Activated gamma-delta T cell treated with Interleukin-2 at 50 U/mL for 16 hours (primary cell): ENCODE data around the gene NR1H2.
A peak's percentile ranks its signal among the peaks of the same experiment; 100 is the strongest.
"Not testable (repeated sequence)": the region's sequence is repeated elsewhere in the genome, so short reads cannot be mapped to it uniquely, and the experiment has no call there.

Experiments used
- DNase-seq: peaks from one replicate; pipeline ENCODE4 v3.0.0-alpha.2; 2020

NR1H2 gene

DNA sequence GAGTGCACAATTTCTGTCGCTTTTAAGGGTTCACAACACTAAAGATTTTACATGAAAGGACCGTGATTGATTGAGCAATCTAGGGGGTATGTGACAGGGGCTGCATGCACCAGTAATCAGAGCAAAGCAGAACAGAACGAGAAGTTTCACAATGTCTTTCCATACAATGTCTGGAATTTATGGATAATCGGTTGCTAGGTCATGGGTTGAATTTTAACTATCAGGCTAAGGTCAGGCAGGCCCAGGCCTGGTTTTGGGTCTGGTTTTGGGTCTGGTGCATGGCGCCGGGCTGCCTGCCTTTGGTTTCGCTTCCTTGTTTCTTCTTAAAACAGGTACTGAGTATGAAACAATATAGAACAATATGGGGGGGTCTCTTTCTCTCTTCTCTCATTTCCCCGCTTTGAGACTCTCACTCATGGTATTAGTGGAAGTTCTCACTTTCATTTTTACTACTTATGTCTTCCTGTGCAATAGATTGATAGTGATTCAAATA, 29.1 kb upstream of the NR1H2 start:
- DNase-seq: not testable (repeated sequence)

DNA sequence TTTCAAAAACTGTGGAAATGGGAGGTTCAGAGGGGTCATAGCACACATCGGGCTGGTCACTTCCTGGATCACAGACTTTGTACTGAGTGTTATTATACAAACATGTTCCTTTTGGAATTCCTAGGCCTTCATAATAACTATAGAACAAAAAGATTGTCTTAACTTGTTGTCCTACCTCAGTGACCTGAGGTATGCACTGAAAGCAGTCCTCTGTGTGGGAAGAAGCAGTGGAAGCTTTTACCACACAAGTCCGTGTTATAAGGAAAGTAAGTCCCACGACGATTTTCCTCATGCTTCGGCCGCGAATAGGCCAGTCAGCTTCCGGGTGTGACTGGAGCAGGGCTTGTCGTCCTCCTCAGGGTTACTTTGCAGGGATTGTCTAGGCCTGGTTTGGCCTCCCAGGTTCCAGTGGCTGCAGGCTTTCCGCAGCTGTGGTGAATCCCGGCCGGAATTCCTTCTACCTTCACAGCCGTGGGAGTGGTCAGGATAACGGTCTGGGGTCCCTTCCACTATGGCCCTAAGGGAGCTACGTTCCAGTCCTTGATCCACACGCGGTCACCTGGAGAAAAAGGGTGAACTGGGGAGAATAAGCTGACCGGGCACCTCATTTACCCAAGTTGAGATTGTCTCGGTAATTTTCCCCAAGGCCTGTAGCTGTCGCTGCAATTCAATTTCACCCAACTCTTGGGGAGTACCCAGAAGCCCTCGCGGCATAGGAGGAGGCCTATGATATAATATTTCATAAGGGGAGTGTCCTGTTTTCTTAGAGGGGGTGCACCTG, 26.8 kb upstream of the NR1H2 start:
- DNase-seq: no peak

DNA sequence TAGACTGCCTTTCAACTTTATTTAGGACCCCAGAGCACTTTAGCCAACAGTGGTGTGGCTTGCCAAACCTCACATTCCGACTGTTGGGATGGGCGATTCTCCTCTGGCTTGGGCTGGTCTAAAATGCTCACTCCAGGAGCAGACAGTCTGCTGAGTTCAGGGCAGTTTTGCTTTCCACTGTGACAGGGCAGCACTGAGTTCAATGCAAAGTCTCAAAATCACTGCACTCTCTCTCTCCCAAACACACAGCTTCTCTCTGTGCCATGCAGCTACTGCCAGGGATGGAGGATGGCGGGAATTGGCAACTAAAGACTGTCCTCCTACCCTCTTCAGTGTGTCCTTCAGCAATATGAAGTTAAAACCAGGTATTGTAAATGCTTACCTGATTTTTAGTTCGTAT, 24.0 kb upstream of the NR1H2 start:
- DNase-seq: no peak

DNA sequence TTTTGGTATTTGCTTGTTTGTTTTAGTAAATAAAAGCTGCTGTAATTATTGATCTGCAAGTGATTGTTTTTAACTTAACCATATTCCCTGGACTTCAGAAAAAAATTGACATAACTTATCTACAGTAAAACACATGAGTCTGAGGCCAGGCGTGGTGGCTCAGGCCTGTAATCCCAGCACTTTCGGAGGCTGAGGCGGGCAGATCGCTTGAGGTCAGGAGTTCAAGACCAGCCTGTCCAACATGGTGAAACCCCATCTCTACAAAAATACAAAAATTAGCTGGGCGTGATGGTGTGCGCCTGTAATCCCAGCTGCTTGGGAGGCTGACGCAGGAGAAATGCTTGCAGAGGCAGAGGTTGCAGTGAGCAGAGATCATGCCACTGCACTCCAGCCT, 22.8 kb upstream of the NR1H2 start:
- not testable (repeated sequence) for DNase-seq

- no peak for DNase-seq
Observed at GRCh38 chr19:50356691-50357177, 19.5 kb upstream of the NR1H2 start.

GRCh38 chr19:50357178-50358100, 18.8 kb upstream of the NR1H2 start:
- peak; percentile 86 for DNase-seq

DNA sequence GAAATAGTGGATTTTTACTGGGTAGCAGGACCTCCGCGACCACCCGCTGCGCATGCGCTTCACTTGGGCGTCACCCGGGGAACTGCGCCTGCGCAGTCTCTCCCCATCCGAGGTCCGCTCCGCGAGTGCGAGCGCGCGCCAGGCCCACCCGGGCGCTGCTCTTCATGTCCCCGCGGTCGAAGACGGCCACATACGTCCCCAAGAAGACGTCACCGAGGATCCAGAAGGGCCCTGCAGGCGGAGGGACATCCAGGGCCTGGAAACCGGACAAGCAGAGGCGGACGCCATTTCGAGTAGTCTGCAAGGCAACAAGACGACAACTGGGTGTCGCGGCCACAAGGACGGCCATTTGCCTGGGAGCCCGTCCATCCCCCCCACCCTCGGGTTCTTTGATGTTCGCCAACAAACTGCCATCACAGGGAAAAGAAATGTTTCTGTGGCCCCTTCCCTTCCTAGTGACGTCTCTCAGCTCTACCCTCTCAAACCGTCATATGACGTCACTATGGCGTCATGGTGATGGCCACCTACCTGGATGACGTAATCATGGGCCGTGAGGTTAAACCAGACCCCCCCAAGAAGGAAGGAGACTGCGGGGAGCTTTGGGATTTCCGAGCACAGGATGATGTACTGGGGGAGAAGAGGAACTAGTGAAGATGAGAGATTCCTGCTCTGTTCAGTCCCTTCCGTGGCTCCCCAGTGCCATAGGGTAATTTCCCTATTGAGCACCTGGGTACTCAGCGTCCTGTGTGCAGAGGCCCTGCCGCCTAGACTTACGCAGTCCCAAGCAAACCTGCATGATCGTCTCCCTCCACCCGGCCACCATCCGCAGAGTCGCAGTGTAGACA, 17.6 kb upstream of the NR1H2 start:
- DNase-seq: peak; percentile 72

GRCh38 chr19:50359328-50359818, 16.9 kb upstream of the NR1H2 start:
- no peak for DNase-seq

- DNase-seq: no peak
Observed at GRCh38 chr19:50361290-50362029, 14.8 kb upstream of the NR1H2 start.

- DNase-seq: no peak
Observed at GRCh38 chr19:50362030-50362412, 14.2 kb upstream of the NR1H2 start.

GRCh38 chr19:50362656-50363424, 13.4 kb upstream of the NR1H2 start:
- DNase-seq: no peak

DNA sequence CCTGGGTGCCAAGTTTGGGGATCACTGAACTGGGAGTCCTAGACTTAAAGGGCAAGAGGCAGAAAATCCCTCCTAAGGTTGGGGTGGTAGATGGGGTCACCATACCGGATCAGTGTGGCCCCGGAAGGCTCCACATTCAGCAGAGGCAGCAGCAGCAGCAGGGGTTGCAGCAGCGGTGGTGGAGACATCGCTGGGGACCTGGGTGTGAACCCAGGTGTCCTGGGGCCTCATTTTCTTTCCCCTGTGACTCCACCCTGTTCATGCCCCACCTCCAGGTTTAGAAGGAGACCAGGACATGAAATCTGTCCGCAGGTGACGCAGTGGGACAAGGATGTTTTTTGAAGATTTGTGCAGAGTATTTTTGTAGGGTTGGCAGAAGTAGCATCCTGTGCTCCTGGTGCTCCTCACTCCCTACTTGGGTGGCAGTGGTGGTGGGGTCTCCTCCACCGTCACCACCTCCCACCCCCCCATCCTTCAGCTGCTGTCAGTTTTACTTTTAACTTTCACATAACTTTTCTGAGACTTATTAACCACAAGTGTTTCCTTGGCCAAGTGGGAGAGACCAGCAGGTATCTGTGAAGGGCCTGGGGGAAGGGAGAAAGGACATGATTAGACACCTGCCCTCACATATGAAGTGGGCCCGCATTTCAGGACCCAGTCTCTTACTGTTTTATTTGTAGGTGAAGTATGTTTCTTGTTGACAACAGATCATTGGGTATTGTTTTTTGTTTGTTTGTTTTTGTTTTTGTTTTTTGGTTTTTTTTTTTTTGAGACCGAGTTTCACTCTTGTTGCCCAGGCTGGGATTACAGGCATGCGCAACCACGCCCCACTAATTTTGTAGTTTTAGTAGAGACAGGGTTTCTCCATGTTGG, 10.6 kb upstream of the NR1H2 start, which contains the start of gene NAPSA:
TSS of gene NAPSA (minus strand) at position 206 of the 873 bp plus-strand sequence. CDS start at position 188, 18 bp downstream.
- no peak for DNase-seq

GRCh38 chr19:50368649-50369570, 7.3 kb upstream of the NR1H2 start:
- DNase-seq: peak; percentile 73

- DNase-seq: no peak
Observed at GRCh38 chr19:50371914-50372475, 4.3 kb upstream of the NR1H2 start.

DNA sequence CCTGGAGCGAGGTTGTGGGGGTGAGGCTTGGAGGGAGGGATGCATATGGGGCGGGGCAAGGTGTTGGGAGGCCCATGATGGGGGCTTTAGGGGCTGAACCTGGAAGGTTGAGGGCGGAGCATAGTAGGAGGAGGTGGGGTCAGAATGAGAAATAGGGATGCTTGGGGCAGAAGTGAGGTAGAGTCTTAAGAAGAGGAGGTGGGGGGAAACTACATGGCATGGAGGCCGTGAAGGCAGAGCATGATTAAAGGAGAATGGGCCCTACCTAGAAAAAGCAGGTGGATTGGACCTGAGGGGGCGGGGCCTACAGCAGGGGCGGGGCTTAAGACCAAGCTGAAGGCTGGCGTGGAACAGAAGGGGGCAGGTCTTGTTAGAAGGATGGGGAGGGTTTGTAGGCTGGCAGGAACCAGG, 799 bp downstream of the NR1H2 start:
- DNase-seq: peak; percentile 45

DNA sequence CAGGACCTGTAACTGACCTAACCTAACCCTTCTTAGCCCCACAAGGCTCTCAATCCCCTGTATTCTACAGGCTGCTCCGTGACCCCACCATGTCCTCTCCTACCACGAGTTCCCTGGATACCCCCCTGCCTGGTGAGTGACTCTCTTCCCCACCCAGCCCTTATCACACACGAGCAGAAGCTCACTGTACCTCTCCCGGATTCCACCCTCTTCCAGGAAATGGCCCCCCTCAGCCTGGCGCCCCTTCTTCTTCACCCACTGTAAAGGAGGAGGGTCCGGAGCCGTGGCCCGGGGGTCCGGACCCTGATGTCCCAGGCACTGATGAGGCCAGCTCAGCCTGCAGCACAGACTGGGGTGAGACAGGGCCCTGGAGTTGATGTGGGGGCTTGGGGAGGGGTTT, 1.3 kb downstream of the NR1H2 start:
- DNase-seq: no peak

DNA sequence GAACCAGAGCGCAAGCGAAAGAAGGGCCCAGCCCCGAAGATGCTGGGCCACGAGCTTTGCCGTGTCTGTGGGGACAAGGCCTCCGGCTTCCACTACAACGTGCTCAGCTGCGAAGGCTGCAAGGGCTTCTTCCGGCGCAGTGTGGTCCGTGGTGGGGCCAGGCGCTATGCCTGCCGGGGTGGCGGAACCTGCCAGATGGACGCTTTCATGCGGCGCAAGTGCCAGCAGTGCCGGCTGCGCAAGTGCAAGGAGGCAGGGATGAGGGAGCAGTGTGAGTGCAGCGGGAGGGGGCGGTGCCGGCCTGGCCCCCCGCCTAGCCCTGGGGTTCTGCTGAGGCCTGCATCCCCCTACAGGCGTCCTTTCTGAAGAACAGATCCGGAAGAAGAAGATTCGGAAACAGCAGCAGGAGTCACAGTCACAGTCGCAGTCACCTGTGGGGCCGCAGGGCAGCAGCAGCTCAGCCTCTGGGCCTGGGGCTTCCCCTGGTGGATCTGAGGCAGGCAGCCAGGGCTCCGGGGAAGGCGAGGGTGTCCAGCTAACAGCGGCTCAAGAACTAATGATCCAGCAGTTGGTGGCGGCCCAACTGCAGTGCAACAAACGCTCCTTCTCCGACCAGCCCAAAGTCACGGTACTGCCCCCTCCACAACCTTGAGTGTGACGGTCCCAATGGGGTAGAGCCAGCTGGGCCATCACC, 2.1 kb downstream of the NR1H2 start:
- no peak for DNase-seq

- no peak for DNase-seq
Observed at GRCh38 chr19:50378863-50379236, 2.6 kb downstream of the NR1H2 start.
